ENCODE measurements around the gene NEUROD2.

The NEUROD2 gene

DNA sequence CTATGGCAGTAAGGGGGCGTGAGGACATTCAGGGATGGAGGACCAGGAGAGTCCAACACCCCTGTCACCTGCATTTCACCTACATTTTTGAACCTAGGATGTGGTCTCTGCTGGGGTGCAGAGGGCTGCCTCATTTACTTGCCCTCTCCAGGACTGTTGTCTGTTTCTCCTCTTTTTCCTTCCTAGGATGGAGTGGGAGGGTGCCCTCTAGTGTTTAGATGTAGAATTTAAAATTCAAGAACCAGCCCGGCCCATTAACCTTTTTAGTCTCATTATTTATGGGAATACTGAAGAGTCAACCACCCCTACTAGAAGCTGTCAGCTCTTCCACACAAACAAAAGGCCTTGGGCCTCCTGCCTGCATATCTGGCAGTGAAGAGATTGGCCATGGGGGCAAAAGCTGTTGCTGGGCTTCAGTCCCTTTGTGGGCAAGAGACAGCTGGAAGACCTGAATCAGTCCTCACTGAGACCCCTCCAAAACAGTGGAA, 26.7 kb upstream of the NEUROD2 start:
- no peak for FAIRE-seq

DNA sequence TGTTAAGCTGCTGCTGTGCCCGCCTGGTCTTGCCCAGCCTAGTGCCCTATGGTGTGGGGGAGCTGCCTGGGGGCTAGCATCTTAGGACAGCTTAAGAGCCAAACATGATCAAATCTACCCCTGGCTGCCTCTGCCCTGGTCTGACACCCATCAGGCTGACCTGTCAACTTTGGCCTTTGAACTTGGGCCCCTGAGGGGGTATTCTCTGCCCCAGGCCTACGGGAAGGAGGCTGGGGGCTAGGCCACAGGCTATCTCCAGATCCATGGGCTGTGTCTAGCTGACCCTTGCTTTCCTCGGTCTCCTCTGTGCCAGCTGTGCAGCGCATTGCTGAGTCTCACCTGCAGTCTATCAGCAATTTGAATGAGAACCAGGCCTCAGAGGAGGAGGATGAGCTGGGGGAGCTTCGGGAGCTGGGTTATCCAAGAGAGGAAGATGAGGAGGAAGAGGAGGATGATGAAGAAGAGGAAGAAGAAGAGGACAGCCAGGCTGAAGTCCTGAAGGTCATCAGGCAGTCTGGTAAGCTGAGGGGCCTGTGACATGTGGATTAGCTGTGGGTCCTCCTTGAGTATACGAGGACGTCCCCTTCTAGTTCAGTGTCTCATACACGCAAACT, 26.0 kb upstream of the NEUROD2 start:
- no peak for FAIRE-seq

- no peak for FAIRE-seq
These were observed 24.6 kb upstream of the NEUROD2 start for GRCh38 chr17:39632153-39632941.

DNA sequence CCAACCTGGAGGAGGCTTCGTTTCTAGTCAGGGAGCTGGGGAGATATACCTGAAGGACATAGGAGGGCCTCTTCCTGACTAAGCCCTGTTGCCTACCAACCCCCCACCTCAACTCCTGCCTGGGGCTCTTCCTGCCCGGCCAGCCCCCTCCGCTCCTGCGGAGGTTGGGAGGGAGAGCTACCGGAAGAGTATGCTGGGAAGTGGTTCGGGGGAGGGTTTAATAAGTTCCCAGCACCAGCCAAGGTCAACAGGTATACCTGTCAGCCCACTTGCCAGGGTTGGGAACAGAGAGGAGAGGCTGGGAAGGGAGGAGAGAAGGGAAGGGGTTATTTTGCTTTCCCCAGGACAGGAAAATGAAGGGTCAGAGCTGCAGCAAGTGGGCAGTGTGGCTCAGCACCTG, 23.7 kb upstream of the NEUROD2 start:
- no peak for FAIRE-seq

GRCh38 chr17:39629898-39630297, 22.2 kb upstream of the NEUROD2 start:
- no peak for FAIRE-seq

DNA sequence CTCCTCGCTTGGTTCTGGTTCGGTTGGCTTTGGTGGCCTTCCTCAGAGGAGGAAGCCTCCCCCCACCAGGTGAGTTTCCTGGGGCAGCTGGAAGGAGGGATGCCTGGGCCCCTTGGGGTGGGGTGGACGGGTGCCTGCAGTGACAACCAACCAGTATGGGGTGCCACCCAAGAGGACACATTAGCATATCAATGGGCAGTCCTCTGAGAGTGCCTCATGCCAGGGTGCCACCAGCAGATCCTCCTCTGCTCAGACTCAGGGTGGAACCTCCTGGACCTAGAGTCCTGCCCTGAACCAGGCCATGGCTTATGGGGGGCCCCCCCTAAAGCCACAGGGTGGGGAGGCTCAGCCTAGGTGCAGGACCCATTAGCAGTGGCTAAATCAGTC, 21.8 kb upstream of the NEUROD2 start:
- FAIRE-seq: no peak

DNA sequence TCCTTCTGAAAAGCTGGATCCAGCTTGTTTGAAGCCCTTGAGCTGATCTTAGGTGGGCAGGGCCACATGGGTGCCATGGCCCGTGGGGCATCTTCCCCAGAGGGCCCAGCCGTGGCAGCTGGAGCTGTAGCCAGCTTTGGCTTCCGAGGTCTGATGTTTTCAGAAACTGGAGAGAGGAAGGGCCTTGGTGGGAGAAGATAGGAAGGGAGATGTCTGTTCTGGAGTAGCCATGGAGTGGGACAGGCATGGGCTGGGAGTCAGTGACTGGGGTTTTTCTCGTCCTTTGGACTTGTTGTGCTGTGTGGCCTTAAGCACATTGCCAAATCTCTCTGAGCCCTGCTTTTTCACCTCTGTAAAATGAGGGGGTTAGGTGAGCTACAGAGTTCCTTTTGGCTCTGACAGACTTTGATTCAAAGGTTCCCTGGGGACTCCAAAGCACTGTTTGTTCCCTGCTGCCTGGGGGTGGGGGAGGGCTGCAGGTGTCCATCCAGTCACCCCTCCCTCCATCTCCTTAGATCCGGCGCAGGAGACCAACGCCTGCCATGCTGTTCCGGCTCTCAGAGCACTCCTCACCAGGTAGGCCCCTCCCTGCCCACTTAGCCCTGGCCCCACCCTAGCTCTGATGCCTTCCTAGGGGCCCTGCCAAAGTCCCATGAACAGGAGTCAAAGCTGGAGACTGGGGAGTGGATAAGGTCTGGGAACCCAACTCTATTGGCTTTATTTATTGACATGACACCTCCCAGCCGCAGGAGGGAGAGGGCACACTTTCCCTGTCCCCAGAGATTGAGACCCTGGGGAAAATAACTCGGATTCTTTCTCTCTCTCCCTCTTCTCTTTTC, 21.2 kb upstream of the NEUROD2 start:
- FAIRE-seq: no peak

DNA sequence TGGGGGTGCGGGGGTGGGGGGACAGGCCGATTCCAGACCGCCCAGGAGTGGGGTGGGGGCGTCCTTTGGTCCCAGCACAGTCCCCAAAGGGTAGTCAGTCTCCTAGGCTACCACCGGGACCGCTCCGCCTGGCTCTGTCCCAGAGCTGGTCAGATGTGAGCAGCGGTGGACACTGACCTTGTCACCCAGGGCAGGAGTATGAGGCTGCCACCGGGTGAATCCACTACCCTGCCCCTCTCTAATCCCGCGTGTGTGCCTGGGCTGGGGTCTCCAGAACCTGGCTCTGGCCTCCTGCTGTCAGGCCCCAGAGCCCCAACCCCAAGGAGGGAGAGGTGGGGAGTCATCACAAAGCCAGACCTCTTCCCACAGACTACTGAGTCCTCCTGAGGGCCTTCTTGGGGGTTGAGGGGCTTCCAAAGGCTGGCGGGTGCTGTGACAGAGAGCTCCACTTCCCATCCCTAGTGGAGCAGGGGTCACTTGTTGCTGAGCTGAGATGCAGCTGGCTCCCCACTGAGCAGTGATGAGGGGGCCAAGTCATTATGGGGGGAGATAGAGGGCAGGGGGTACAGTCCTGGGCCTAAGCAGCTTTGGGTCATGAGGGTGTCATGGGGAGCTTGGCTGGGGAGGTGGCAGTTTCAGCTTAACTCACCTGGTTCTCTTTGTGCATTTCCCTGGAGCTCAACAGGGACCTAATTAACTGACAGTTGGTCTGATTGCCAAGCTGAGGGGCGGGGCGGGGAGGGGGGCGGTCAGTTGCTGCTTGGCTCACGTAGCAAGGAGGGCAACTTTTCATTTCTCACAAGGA, 20.2 kb upstream of the NEUROD2 start:
- no peak for FAIRE-seq

- no peak for FAIRE-seq
These were observed 19.5 kb upstream of the NEUROD2 start for GRCh38 chr17:39627047-39627711.

DNA sequence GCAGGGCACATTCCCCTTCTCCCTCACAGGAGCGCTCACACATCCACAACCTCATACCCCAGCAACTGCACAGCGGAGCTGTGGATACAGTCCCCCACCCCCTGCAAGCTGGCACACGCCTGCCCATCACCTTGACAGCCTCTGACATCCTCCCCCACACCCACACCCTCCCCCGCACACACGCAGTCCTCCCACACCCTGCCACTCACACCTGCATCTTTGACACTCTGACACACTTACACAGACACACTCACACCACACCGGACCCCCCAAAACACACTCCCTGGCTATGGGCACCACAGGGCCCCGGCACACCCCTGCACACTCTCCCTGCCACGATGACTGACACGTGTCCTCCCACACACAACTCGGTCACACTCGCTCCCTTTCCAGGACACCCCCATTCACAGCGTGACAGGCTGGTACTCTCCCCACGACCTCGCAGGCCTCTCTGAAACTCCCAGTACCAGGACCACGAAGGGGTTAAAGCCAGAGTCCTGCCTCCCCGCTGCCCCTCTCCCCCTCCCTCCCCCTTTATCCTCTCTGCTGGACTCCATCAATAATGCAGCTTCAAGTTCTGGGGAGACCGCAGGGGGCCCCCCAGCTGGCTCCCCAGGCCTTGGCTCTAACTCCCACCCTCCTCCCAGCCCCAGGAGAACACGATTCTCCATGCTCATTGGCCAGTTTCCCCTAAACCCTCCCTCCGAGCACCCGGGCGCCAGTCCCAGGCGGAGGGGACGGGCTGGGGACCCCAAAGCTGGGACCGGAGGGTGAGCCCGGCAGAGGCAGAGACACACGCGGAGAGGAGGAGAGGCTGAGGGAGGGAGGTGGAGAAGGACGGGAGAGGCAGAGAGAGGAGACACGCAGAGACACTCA, 18.7 kb upstream of the NEUROD2 start, which contains the start of gene PPP1R1B:
PPP1R1B (plus strand) TSS at position 782 of the 876 bp plus-strand sequence. CDS start 441 bp downstream, outside the sequence.
- no peak for FAIRE-seq

GRCh38 chr17:39625198-39625785, 17.6 kb upstream of the NEUROD2 start:
- FAIRE-seq: no peak

DNA sequence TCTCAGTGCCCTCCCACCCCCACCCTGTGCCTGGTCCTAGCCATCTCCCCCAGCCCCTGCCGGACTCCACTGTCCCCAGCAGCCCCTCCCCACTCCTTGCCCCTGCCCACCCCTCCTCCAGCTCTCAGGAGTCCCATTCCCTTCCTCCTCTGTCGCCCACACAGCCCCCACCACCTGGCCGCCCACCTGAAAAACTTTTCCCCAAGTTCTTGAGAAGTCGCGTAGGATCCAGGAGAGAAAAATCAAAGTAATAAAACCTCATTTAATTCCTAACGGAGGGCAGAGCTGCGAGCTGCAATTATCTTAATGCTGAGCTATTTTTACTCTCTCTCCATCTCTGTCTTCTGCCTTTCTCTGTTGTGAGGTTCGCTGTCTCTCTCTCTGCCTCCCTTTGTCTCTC, 16.6 kb upstream of the NEUROD2 start:
- no peak for FAIRE-seq

GRCh38 chr17:39623356-39623950, 15.7 kb upstream of the NEUROD2 start:
- FAIRE-seq: no peak

- no peak for FAIRE-seq
These were observed 14.8 kb upstream of the NEUROD2 start for GRCh38 chr17:39622380-39623006.

DNA sequence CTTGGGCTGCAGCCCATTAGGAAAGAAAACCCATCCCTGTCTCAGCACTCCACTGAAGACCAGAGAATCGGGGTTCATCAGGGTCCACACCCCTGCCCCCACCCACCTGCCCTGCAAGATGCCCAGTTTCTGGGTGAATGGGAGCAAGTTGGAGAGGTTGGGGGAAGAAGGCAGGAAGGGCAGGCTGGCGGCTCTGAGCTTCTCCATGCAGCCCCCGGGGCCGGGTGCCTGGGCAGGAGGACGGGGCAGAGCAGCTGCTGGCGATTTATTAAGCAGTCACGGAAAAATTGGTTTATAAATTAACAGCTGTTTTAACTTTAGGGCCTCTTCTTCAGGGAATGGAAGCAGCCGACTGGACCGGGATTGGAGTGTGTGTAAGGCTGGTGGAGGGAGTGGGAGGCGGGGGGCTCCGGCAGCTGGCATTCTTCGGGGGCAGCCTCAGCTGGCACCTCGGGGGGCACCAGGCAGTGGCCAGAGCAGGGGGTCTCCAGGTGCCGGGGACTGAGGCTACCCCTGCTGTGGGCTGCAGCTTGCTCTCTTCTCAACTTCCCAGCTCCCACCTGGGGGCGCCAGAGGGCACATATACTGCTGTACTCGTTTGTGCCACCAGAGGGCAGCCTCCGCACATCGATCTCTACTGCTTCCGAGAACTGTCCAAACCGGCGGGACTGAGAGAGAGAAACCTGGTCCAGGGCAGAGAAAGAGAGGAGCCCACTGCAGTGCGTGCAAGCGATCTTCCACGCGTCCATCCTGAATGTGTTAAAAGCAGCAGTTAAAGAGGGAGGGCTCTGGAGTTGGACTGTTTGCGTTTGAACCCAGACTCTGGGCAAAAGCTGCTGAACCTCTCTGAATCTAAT, 14.0 kb upstream of the NEUROD2 start:
- no peak for FAIRE-seq

DNA sequence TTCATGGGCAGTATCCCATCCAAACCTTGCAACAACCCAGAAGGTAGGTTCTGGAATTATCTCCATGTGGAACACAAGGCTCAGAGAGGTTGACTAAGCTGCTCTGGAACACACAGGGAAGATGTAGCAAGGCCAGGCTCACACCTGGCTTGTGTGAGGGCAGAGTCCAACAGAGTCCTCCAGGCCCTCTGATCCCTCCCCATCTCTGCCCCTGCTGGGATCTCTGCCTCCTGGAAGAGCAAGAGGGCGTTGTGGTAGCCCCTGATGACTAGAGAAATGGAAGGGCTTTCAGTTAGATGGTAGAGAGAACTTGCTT, 12.0 kb upstream of the NEUROD2 start:
- FAIRE-seq: no peak

DNA sequence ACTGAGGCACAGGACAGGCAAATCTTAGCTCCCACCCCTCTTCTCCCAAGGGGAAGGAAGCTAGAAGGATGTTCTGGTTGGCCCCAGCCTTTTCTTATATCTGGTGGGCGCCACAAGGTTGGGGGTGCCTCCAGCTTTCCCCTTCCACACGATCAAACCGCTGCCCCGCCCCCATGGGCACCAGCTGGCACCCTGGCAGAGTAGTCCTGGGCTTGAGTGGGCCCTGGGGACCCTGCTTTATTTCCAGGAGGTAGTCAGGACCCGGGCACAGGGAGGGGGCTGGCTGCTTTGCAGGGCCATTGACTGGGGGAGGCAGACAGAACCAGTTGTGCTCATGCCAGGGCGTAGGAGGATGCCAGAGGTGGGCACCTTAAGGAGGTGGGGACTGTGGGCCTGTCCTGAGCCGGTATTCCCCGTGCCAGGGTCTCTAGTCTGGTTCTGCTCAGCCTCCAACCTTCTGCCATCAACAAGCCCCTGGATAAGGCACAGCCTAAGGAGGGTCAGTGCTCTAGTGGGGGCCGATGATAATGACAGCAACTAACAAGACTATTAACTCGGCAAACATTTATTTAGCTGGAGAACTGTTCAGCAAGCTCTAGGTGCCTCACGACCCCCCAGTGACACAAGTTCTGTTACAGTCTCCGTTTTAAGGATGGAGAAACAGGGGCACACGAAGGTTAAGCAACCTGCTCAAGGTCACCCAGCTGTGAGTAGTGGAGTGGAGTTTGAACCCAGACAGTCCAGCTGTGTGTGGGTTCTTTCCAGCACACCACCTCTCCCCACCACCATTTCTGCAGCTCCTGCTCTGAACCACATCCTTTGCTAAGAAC, 11.5 kb upstream of the NEUROD2 start:
- no peak for FAIRE-seq

Data from colon (tissue), 2 donors.